H9 (cell line): ENCODE measurements around the gene DPH3. TPM values are rescaled to one million over a fixed set of nuclear protein-coding genes. Genes with fewer than 3 reads are reported as not detected.

Experiments
- DNase-seq: peaks from one replicate; pipeline ENCODE4 v3.0.0-alpha.2; 2017
- H2AFZ ChIP-seq: one replicate; pipeline ENCODE4 v1.6.1; 2013; ENCODE audit warnings: mild to moderate bottlenecking, low read length, control low read depth, moderate library complexity
- H2AK5ac ChIP-seq: 2 replicates; pipeline ENCODE4 v1.6.1; 2013; ENCODE audit warnings: low read length, control low read depth, mixed read lengths; ENCODE audit not compliant: insufficient read length
- H2BK120ac ChIP-seq: one replicate; pipeline ENCODE4 v1.6.1; 2013; ENCODE audit warnings: low read depth, mild to moderate bottlenecking, low read length, control low read depth, inconsistent platforms; ENCODE audit not compliant: poor library complexity, severe bottlenecking
- H2BK12ac ChIP-seq: 2 replicates; pipeline ENCODE4 v1.6.1; 2013; ENCODE audit warnings: low read length, control low read depth, mixed read lengths, low read depth; ENCODE audit not compliant: insufficient read length
- H2BK15ac ChIP-seq: 2 replicates; pipeline ENCODE4 v1.6.1; 2013; ENCODE audit warnings: low read depth, low read length, control low read depth
- H2BK20ac ChIP-seq: one replicate; pipeline ENCODE4 v1.6.1; 2013; ENCODE audit warnings: low read depth, mild to moderate bottlenecking, low read length, control low read depth, inconsistent platforms; ENCODE audit not compliant: poor library complexity, severe bottlenecking
- H2BK5ac ChIP-seq: 2 replicates; pipeline ENCODE4 v1.6.1; 2013; ENCODE audit warnings: low read length, control low read depth, mixed read lengths; ENCODE audit not compliant: insufficient read length
- H3K14ac ChIP-seq: 2 replicates; pipeline ENCODE4 v1.6.1; 2013; ENCODE audit warnings: low read length, control low read depth; ENCODE audit not compliant: insufficient read depth
- H3K18ac ChIP-seq: 2 replicates; pipeline ENCODE4 v1.6.1; 2013; ENCODE audit warnings: low read depth, mild to moderate bottlenecking, mixed read lengths, low read length, control low read depth; ENCODE audit not compliant: insufficient read length
- H3K23ac ChIP-seq: 2 replicates; pipeline ENCODE4 v1.6.1; 2013; ENCODE audit warnings: low read length, control low read depth, mixed read lengths, low read depth; ENCODE audit not compliant: insufficient read length
- H3K23me2 ChIP-seq: 2 replicates; pipeline ENCODE4 v1.6.1; 2013; ENCODE audit warnings: low read depth, mild to moderate bottlenecking, mixed read lengths, low read length, control low read depth; ENCODE audit not compliant: insufficient read length, poor library complexity, severe bottlenecking
- H3K27ac ChIP-seq: 2 replicates; pipeline ENCODE4 v1.5.1; 2013; ENCODE audit warnings: low read length, control low read depth, mixed read lengths, low read depth; ENCODE audit not compliant: insufficient read length
- H3K27me3 ChIP-seq: 2 replicates; pipeline ENCODE4 v1.6.1; 2013; ENCODE audit warnings: low read length, control low read depth, inconsistent platforms; ENCODE audit not compliant: insufficient read depth
- H3K4ac ChIP-seq: 2 replicates; pipeline ENCODE4 v1.6.1; 2013; ENCODE audit warnings: low read depth, mild to moderate bottlenecking, control low read depth, inconsistent platforms, low read length, moderate library complexity
- H3K4me1 ChIP-seq: 2 replicates; pipeline ENCODE4 v1.6.1; 2013; ENCODE audit warnings: low read length, control low read depth, inconsistent platforms; ENCODE audit not compliant: insufficient read depth
- H3K4me2 ChIP-seq: 2 replicates; pipeline ENCODE4 v1.6.1; 2013; ENCODE audit warnings: low read length, control low read depth, mixed read lengths; ENCODE audit not compliant: insufficient read length, insufficient read depth
- H3K56ac ChIP-seq: 2 replicates; pipeline ENCODE4 v1.6.1; 2013; ENCODE audit warnings: low read depth, mild to moderate bottlenecking, mixed read lengths, low read length, control low read depth; ENCODE audit not compliant: insufficient read length
- H3K79me1 ChIP-seq: 2 replicates; pipeline ENCODE4 v1.6.1; 2013; ENCODE audit warnings: low read depth, mild to moderate bottlenecking, moderate library complexity, low read length, control low read depth, inconsistent platforms; ENCODE audit not compliant: insufficient read depth, poor library complexity, severe bottlenecking
- H3K79me2 ChIP-seq: 2 replicates; pipeline ENCODE4 v1.6.1; 2013; ENCODE audit warnings: low read length, control low read depth, inconsistent platforms; ENCODE audit not compliant: insufficient read depth
- H3K9ac ChIP-seq: 2 replicates; pipeline ENCODE4 v1.6.1; 2013; ENCODE audit warnings: low read length, control low read depth, mixed read lengths; ENCODE audit not compliant: insufficient read length; ENCODE audit errors: extremely low read depth
- H3K9me3 ChIP-seq: one replicate; pipeline ENCODE4 v1.6.1; 2013; ENCODE audit warnings: low read depth, low read length, inconsistent platforms; ENCODE audit not compliant: control insufficient read depth
- H3T11ph ChIP-seq: one replicate; pipeline ENCODE4 v1.6.1; 2013; ENCODE audit warnings: mild to moderate bottlenecking, low read length, control low read depth, inconsistent platforms
- H4K20me1 ChIP-seq: one replicate; pipeline ENCODE4 v1.6.1; 2013; ENCODE audit not compliant: control insufficient read depth, insufficient read length, insufficient read depth
- H4K5ac ChIP-seq: 2 replicates; pipeline ENCODE4 v1.6.1; 2013; ENCODE audit warnings: low read depth, mild to moderate bottlenecking, mixed read lengths, low read length, control low read depth; ENCODE audit not compliant: insufficient read length
- H4K8ac ChIP-seq: replicated peaks from 2 replicates; pipeline ENCODE4 v1.6.1; 2013; ENCODE audit warnings: low read length, control low read depth, mixed read lengths, low read depth; ENCODE audit not compliant: insufficient read length
- H4K91ac ChIP-seq: 2 replicates; pipeline ENCODE4 v1.6.1; 2013; ENCODE audit warnings: low read depth, mild to moderate bottlenecking, moderate library complexity, mixed read lengths, low read length, control low read depth; ENCODE audit not compliant: insufficient read length
- H3K27ac Mint-ChIP-seq, 3 experiments: 2 replicates in 2 of 3; 3 replicates in 1 of 3; pipeline ENCODE4 v1.8.0; 2020 to 2021; ENCODE audit warnings: mixed read lengths in 3 of 3, mild to moderate bottlenecking in 1 of 3, moderate library complexity in 1 of 3
- H3K27me3 Mint-ChIP-seq: 2 replicates; pipeline ENCODE4 v1.8.0; 2021; ENCODE audit warnings: low read depth, mild to moderate bottlenecking, moderate library complexity, mixed read lengths
- H3K36me3 Mint-ChIP-seq, 3 experiments: 2 replicates in 2 of 3; 3 replicates in 1 of 3; pipeline ENCODE4 v1.8.0; 2020 to 2021; ENCODE audit warnings: low read depth in 3 of 3, mixed read lengths in 3 of 3; ENCODE audit not compliant: insufficient read depth in 1 of 3
- H3K4me1 Mint-ChIP-seq, 2 experiments: 2 replicates each; pipeline ENCODE4 v1.8.0; 2020; ENCODE audit warnings: mixed read lengths in 2 of 2
- H3K4me3 Mint-ChIP-seq, 2 experiments: 2 replicates in 1 of 2; 3 replicates in 1 of 2; pipeline ENCODE4 v1.8.0; 2020 to 2021; ENCODE audit warnings: mild to moderate bottlenecking in 2 of 2, mixed read lengths in 2 of 2, moderate library complexity in 1 of 2
- H3K9me3 Mint-ChIP-seq, 2 experiments: 2 replicates in 1 of 2; 3 replicates in 1 of 2; pipeline ENCODE4 v1.8.0; 2020; ENCODE audit warnings: mild to moderate bottlenecking in 2 of 2, mixed read lengths in 2 of 2, moderate library complexity in 1 of 2
- CTCF ChIP-seq: fragments of 200-600 bp; sonication (generic); conservative IDR thresholded peaks from 3 replicates; pipeline ENCODE4 v1.8.0; 2021; ENCODE audit warnings: antibody characterized with exemption, mild to moderate bottlenecking
- WGBS: extraction: QIAGEN DNeasy Blood & Tissue Kit; methylation state at CpG from one replicate; pipeline ENCODE4 v1.1.7; 2013; ENCODE audit warnings: missing lambda C conversion rate, low lambda C conversion rate, mixed read lengths; ENCODE audit not compliant: insufficient read length; ENCODE audit errors: extremely low coverage; 5-methylcytosine and 5-hydroxymethylcytosine counted together
- total RNA-seq: library from RNA; stranded (reverse); gene quantifications from 2 replicates; pipeline ENCODE4 v1.2.1, GENCODE V29; 2021

The DPH3 gene
- total RNA-seq, 1 experiment from 2014 or later: 36.2 TPM

- H2BK12ac ChIP-seq: no peak overlapping the region
- no peak overlapping the region for H3K23ac ChIP-seq
- Mint-ChIP-seq H3K27ac (peak overlapping the region in 1 of 3 experiments; percentile 0; a peak in 1 of 7 replicates), H3K27me3 (no peaks in the 10 kb centered on the region), H3K4me1 (peaks cover 25 to 34% of the 10 kb centered on the region in 2 experiments), H3K36me3 (peaks cover 37 to 50% (median 41%) of the 10 kb centered on the region in 3 experiments), H3K4me3 (no peak overlapping the region), H3K9me3 (peaks cover 3 to 9% of the 10 kb centered on the region in 2 experiments; a peak in 4 of 5 replicates)
- no peak overlapping the region for H4K5ac ChIP-seq
- no peaks in the 10 kb centered on the region for H3K27me3 ChIP-seq
- no peak overlapping the region for H3K4ac ChIP-seq
- no CpG with 5 or more reads among the region's 9 CpGs for WGBS
- H3K79me1 ChIP-seq: no peaks in the 10 kb centered on the region
- H3K18ac ChIP-seq: no peak overlapping the region
- DNase-seq: no peak
- no peak for TF ChIP-seq CTCF
- H4K91ac ChIP-seq: no peak overlapping the region
- no peak overlapping the region for H3K14ac ChIP-seq
- no peak overlapping the region for H2AFZ ChIP-seq
- no peak overlapping the region for H2BK15ac ChIP-seq
- no peak overlapping the region for H3K9ac ChIP-seq
- H3K27ac ChIP-seq: no peak overlapping the region
- H4K8ac ChIP-seq: no peak overlapping the region
- H3K56ac ChIP-seq: no peak overlapping the region
- H3T11ph ChIP-seq: no peak overlapping the region
- H3K23me2 ChIP-seq: no peaks in the 10 kb centered on the region
- no peak overlapping the region for H2BK5ac ChIP-seq
- no peaks in the 10 kb centered on the region for H3K9me3 ChIP-seq
- H2BK20ac ChIP-seq: no peak overlapping the region
- no peak overlapping the region for H2AK5ac ChIP-seq
- no peak overlapping the region for H2BK120ac ChIP-seq
- no peak overlapping the region for H3K4me2 ChIP-seq
- no peaks in the 10 kb centered on the region for H3K79me2 ChIP-seq
- H3K4me1 ChIP-seq: peaks cover 18% of the 10 kb centered on the region; the same call in 1 of the 2 replicates
- H4K20me1 ChIP-seq: no peaks in the 10 kb centered on the region
These were observed 33.5 kb upstream of the DPH3 start for GRCh38 chr3:16297997-16298885.
